Mononuclear cell (primary cell): ENCODE data around the gene CEP89. TPM values are rescaled to one million over a fixed set of nuclear protein-coding genes. Genes with fewer than 3 reads are reported as not detected.
"Not testable (repeated sequence)": the region's sequence is repeated elsewhere in the genome, so short reads cannot be mapped to it uniquely, and the experiment has no call there.

Source experiments
- H3K27me3 ChIP-seq: 2 replicates; pipeline ENCODE4 v1.6.0; 2011; ENCODE audit warnings: low read length, control low read depth; ENCODE audit not compliant: insufficient read depth
- H3K4me1 ChIP-seq: 2 replicates; pipeline ENCODE4 v1.5.1; 2011; ENCODE audit warnings: mild to moderate bottlenecking, low read length, control low read depth; ENCODE audit not compliant: insufficient read depth
- H3K4me3 ChIP-seq: 2 replicates; pipeline ENCODE4 v1.5.1; 2011; ENCODE audit warnings: mild to moderate bottlenecking, low read length, moderate library complexity
- H3K9me3 ChIP-seq: 2 replicates; pipeline ENCODE4 v1.5.1; 2011; ENCODE audit warnings: low read depth, mild to moderate bottlenecking, control low read depth, low read length
- total RNA-seq: library from RNA; depleted of rRNA; stranded (reverse); fragments of >200 nt; gene quantifications from one replicate; pipeline ENCODE4 v1.2.3, GENCODE V29; 2012

CEP89 gene
- total RNA-seq, 1 donor: 2.2 TPM

DNA sequence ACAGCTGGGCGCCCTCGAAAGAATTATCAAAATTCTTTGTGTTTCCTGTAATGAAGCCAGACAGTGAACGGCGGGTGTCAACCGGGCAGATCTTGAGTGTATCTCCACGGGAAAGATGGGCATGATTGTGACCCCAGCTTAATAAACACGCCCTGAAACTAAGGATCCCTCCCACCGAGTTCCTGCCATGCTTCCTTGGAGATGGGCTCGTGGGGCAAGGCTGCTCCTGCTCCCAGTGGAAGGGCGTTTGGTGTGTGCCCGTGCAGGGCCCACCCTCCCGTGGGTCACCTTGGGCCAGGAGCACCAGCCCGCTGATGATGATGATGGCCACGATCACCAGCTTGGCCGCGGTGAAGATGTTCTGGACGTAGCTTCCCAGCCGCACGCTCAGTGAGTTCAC lies 109.6 kb downstream of the CEP89 start:
- no peaks in the 10 kb centered on the region for H3K4me1 ChIP-seq
- no peaks in the 10 kb centered on the region for H3K9me3 ChIP-seq
- H3K4me3 ChIP-seq: no peak overlapping the region
- no peaks in the 10 kb centered on the region for H3K27me3 ChIP-seq

DNA sequence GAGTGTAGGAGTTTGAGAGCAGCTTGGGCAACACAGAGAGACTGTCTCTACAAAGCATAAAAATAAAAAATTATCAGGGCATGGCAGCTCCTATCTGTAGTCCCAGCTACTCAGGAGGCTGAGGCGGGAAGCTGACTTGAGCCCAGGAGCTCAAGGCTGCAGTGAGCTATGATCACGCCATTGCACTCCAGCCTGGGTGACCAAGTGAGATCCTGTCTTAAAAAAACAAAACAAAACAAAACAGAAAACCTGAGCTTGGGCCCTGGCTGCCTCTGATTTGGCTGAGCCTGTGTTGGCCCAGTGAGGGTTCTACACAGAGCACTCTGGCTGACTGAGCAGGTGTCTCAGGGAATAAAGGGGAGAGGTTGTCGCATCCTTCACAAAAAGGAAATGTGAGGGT lies 110.2 kb downstream of the CEP89 start:
- Histone ChIP-seq H3K4me1 (no peaks in the 10 kb centered on the region), H3K9me3 (no peaks in the 10 kb centered on the region), H3K27me3 (no peaks in the 10 kb centered on the region), H3K4me3 (no peak overlapping the region)

DNA sequence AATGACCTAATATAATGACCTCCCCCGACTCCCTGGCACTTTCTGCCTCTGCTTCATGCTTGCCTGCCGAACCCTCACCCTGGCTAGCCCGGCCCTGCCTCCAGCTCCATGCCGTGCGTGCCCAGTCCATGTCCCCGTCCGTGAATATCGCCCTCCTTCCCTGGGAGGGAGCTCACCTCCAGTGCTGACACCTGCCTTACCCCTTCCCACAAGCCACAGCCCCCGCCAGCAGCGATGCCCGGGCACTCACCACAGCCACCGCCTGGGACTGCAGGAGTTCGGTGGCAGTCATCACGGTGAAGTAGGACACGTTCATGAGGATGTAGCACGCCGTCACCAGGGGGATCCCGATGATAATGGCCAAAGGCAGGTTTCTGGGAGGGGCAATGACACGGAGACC lies 112.2 kb downstream of the CEP89 start:
- Histone ChIP-seq H3K9me3 (no peaks in the 10 kb centered on the region), H3K27me3 (no peaks in the 10 kb centered on the region), H3K4me1 (no peaks in the 10 kb centered on the region), H3K4me3 (no peak overlapping the region)

DNA sequence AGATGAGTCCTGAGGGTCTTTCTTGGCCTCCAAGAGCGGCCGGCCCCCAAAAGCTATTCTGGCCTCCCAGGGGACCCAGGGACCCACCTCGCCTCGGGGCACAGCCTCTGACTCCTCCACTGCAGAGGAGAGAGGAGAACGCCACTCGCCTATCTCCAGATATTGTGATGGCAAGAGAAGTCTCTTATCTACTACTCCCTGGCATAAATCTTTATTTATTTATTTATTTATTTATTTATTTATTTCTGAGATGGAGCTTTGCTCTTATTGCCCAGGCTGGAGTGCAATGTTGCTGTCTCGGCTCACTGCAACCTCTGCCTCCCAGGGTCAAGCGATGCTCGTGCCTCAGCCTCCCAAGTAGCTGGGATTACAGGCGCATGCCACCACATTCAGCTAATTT lies 113.2 kb downstream of the CEP89 start:
- Histone ChIP-seq H3K4me3 (no peak overlapping the region), H3K27me3 (no peaks in the 10 kb centered on the region), H3K9me3 (no peaks in the 10 kb centered on the region), H3K4me1 (no peaks in the 10 kb centered on the region)

DNA sequence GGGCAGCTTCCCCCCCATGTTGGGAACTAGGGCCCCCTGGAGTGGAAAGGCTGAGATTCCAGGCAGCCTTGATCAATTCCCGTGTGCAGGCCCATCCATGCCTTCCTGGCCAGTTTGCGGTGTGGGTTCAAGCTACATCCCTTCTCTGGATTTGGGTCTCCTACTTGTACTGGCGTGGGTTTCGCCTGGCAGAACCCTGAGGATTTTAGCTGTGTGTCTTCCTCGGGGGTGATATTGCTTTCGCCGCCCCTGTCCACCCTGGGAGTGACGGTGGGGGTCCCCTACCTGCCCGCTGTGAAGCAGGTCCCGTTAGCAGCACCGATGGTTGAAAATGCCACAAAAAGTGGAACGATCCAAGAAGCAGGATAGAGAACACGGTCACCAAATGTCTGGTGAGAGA lies 113.6 kb downstream of the CEP89 start:
- no peak overlapping the region for H3K4me3 ChIP-seq
- H3K4me1 ChIP-seq: no peaks in the 10 kb centered on the region
- H3K9me3 ChIP-seq: no peaks in the 10 kb centered on the region
- H3K27me3 ChIP-seq: no peaks in the 10 kb centered on the region

DNA sequence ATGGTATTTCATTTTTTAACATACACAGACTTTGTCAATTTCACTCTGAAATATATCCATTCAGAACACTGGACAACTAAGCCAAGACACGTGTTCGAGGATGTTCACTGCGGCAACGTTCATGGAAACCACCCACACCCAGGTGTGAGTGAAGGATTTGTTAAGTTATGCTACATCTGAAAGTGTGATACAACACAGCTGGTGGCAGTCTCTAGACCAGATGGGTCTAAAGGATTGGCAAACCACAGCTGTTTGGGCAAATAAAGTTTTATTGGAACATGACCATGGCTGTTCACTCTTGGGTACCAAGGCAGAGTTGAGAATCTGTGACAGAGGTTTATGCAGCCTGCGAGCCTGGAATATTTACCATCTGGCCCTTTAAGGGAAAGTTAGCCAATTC lies 114.2 kb downstream of the CEP89 start:
- no peaks in the 10 kb centered on the region for H3K4me1 ChIP-seq
- H3K27me3 ChIP-seq: no peaks in the 10 kb centered on the region
- H3K4me3 ChIP-seq: no peak overlapping the region
- H3K9me3 ChIP-seq: no peaks in the 10 kb centered on the region

DNA sequence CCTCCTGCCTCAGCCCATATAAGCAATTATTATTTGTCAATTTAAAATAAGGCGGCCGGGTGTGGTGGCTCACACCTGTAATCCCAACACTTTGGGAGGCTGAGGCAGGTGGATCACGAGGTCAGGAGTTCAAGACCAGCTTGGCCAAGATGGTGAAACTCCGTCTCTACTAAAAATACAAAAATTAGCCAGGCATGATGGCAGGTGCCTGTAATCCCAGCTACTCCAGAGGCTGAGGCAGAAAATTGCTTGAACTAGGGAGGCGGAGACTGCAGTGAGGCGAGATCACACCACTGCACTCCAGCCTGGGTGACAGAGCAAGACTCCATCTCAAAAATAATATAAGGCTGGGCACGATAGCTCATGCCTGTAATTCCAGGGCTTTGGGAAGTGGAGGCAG lies 114.9 kb downstream of the CEP89 start:
- H3K4me1 ChIP-seq, H3K4me3 ChIP-seq, H3K9me3 ChIP-seq, H3K27me3 ChIP-seq: not testable (repeated sequence)

DNA sequence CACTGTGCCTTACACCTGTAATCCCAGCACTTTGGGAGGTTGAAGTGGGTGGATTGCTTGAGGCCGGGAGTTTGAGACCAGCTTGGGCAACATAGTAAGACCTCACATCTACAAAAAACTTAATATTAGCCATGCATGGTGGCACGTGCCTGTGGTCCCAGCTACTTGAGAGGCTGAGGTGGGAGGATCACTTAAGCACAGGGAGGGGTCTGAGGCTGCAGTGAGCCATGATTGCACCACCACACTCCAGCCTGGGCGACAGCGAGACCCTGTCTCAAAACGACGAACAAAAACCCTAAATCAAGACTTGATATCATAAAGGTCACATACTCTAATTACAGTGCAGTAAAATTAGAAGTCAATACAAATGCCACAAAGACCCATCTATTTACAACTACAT lies 119.5 kb downstream of the CEP89 start:
- no peaks in the 10 kb centered on the region for H3K9me3 ChIP-seq
- no peak overlapping the region for H3K4me3 ChIP-seq
- H3K4me1 ChIP-seq: no peaks in the 10 kb centered on the region
- no peaks in the 10 kb centered on the region for H3K27me3 ChIP-seq

DNA sequence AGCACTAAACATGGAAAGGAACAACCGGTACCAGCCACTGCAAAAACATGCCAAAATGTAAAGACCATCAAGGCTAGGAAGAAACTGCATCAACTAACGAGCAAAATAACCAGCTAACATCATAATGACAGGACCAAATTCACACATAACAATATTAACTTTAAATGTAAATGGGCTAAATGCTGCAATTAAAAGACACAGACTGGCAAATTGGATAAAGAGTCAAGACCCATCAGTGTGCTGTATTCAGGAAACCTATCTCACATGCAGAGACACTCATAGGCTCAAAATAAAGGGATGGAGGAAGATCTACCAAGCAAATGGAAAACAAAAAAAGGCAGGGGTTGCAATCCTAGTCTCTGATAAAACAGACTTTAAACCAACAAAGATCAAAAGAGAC lies 123.7 kb downstream of the CEP89 start:
- H3K9me3 ChIP-seq, H3K4me3 ChIP-seq, H3K4me1 ChIP-seq, H3K27me3 ChIP-seq: not testable (repeated sequence)

DNA sequence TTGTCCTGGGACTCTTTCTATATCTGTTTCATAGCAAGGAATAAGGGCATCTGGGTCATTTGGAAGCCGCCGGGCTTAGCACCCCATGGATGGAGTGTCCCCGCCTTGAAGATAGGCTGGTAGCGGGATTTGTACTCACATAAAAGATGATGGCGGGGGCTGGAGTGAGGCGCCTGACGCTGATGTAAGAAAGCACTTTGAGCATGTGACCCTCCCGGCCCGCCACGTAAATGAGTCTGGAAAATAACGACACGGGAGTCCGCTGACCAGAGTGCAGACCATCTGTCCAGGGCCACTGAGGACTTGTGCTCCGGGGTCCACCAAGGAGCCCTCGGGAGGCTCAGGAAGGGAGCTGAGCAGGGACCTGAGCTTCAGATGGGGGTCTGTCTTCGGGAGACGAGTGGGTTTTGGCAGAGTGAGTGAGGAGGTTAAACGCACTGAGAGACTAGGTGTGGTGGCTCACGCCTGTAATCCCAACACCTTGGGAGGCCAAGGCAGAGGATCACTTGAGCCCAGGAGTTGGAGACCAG lies 128.0 kb downstream of the CEP89 start:
- no peak overlapping the region for H3K4me3 ChIP-seq
- no peaks in the 10 kb centered on the region for H3K4me1 ChIP-seq
- H3K9me3 ChIP-seq: no peaks in the 10 kb centered on the region
- H3K27me3 ChIP-seq: no peaks in the 10 kb centered on the region

DNA sequence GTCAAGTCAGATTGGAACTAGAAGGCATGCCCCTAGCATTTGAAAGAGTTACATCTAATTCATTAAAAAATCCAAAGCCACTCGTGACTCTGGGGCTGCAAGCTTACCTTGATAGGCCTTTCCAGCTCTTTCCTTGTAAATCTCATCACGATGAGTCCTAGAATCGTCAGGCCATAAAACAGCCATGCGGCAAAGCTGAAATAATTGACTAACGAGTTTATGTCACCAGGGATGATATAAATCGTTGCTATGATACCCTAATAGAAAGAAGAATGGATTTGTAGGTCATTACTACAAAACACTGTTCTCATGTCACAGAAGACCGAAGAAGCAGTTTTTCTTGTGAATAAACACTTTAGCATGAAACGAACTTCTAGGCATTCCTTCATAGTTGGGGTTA lies 129.7 kb downstream of the CEP89 start:
- H3K4me3 ChIP-seq: no peak overlapping the region
- H3K27me3 ChIP-seq: no peaks in the 10 kb centered on the region
- H3K9me3 ChIP-seq: no peaks in the 10 kb centered on the region
- H3K4me1 ChIP-seq: no peaks in the 10 kb centered on the region

DNA sequence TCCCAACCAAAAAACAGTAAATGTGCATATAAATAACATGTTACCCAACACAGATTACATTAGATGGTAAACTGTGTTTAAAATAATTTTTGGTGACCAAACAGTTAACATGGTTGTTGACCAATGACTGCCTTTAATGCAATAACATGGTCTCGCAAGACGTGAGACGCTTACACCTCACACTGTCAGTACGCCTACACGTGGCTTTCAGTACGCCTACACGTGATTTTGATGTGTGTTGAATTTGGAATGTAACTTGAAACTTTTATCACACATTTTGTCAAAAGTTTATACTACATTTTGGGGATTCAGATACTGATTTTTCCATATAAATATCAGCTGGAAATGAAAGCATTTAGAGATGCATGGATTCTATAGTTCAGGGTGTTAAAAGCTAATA lies 134.2 kb downstream of the CEP89 start:
- Histone ChIP-seq H3K9me3 (no peaks in the 10 kb centered on the region), H3K27me3 (no peaks in the 10 kb centered on the region), H3K4me1 (no peaks in the 10 kb centered on the region), H3K4me3 (no peak overlapping the region)

DNA sequence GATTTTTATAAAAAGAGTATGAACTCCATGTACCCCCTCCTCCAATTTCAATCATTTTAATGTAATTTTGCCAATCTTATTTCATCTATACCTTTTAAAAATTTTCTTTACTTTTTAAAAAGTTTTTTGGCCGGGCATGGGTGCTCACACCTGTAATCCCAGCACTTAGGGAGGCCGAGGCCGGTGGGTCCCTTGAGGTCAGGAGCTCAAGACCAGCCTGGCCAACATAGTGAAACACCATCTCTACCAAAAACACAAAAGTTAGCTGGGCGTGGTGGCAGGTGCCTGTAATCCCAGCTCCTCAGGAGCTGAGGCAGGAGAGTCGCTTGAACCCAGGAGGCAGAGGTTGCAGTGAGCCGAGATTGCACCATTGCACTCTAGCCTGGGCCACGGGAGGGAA lies 138.4 kb downstream of the CEP89 start:
- H3K27me3 ChIP-seq, H3K4me1 ChIP-seq, H3K4me3 ChIP-seq, H3K9me3 ChIP-seq: not testable (repeated sequence)

DNA sequence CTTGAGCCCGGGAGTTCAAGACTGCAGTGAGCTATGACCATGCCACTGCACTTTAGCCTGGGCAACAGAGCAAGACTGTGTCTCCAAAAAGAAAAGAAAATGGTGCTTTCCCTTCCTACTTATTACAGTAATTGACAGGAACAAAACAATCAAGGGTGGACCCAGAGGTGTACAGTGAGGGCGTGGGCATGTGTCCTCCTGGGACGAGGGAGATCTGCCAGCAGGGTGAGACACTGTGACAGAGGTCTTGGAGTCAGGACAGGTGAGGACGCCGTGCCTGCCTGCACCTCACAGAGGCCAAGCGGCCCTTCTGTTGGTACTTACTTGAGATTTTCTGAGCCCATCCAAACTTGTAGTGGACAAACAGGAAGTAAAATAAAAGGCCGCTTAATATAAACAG lies 138.9 kb downstream of the CEP89 start:
- H3K4me3 ChIP-seq, H3K9me3 ChIP-seq, H3K27me3 ChIP-seq, H3K4me1 ChIP-seq: not testable (repeated sequence)

DNA sequence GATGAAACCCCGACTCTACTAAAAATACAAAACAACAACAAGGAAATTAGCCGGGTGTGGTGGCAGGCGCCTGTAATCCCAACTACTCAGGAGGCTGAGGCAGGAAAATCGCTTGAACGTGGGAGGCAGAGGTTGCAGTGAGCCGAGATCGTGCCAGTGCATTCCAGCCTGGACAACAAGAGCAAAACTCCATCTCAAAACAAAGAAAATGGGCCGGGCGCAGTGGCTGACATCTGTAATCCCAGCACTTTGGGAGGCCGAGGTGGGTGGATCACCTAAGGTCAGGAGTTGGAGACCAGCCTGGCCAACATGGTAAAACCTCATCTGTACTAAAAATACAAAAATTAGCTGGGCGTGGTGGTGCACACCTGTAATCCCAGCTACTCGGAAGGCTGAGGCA lies 139.7 kb downstream of the CEP89 start:
- H3K9me3 ChIP-seq, H3K4me3 ChIP-seq, H3K27me3 ChIP-seq, H3K4me1 ChIP-seq: not testable (repeated sequence)

DNA sequence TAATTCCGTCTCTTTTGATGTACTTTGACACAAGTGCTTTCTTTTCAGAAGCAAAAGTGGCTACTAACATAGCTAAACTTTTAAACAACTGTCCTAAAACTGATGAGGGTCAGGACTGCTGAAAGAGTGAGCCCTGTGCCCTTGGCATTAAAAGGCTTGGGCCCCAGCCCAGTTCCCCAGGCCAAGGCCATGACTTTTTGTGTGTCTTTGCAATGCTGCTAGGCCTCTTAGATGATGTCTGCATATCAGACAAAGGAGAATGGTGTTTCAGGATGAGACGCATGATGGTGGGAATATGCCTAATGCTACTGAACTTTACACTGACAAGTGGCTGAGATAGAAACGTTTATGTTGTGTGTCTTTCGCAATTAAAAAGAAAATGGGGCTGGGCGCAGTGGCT lies 140.1 kb downstream of the CEP89 start:
- Histone ChIP-seq H3K27me3 (no peaks in the 10 kb centered on the region), H3K9me3 (no peaks in the 10 kb centered on the region), H3K4me1 (no peaks in the 10 kb centered on the region), H3K4me3 (no peak overlapping the region)
